ENCODE measurements around the gene EMCN. TPM values are rescaled to one million over a fixed set of nuclear protein-coding genes. Genes with fewer than 3 reads are reported as not detected.

The EMCN gene
- total RNA-seq, 1 experiment from 2014 or later, result not detected

- no peaks in the 10 kb centered on the region for H3K27me3 ChIP-seq (ENCODE audit: low read length)
- no peaks in the 10 kb centered on the region for H3K36me3 ChIP-seq (ENCODE audit: insufficient read depth, low read length)
- no peaks in the 10 kb centered on the region for H3K9me2 ChIP-seq (replicated peaks; ENCODE audit: insufficient read depth, low read length)
- H3K4me1 ChIP-seq (ENCODE audit: low read length), result no peaks in the 10 kb centered on the region
- H3K79me2 ChIP-seq (ENCODE audit: low read length), result no peaks in the 10 kb centered on the region
- no peaks in the 10 kb centered on the region for H3K9me3 ChIP-seq (ENCODE audit: low read length)
- H3K4me3 ChIP-seq (ENCODE audit: low read length), result no peak overlapping the region
- no peak for DNase-seq
- no peak overlapping the region for H3K27ac ChIP-seq (ENCODE audit: low read length)
- H2AFZ ChIP-seq (ENCODE audit: low read length), result no peak overlapping the region
- no peak overlapping the region for H3K9ac ChIP-seq (ENCODE audit: low read length)
- no peaks in the 10 kb centered on the region for H4K20me1 ChIP-seq (ENCODE audit: insufficient read depth, low read depth, low read length)
- no peak overlapping the region for H3K4me2 ChIP-seq (ENCODE audit: low read depth, low read length, poor library complexity, severe bottlenecking)
Observed at GRCh38 chr4:100348473-100348872, 169.3 kb downstream of the EMCN start.

GRCh38 chr4:100347241-100347640 lies 170.6 kb downstream of the EMCN start:
- Histone ChIP-seq H3K27me3 (ENCODE audit: low read length) (no peaks in the 10 kb centered on the region), H3K4me2 (ENCODE audit: low read depth, low read length, poor library complexity, severe bottlenecking) (no peak overlapping the region), H2AFZ (ENCODE audit: low read length) (no peak overlapping the region), H3K4me1 (ENCODE audit: low read length) (no peaks in the 10 kb centered on the region), H3K79me2 (ENCODE audit: low read length) (no peaks in the 10 kb centered on the region), H3K4me3 (ENCODE audit: low read length) (no peak overlapping the region), H4K20me1 (ENCODE audit: insufficient read depth, low read depth, low read length) (no peaks in the 10 kb centered on the region), H3K9ac (ENCODE audit: low read length) (no peak overlapping the region), H3K36me3 (ENCODE audit: insufficient read depth, low read length) (no peaks in the 10 kb centered on the region), H3K27ac (ENCODE audit: low read length) (no peak overlapping the region), H3K9me2 (replicated peaks; ENCODE audit: insufficient read depth, low read length) (no peaks in the 10 kb centered on the region), H3K9me3 (ENCODE audit: low read length) (no peaks in the 10 kb centered on the region)
- DNase-seq, result no peak

- no peak for DNase-seq
- Histone ChIP-seq H3K27ac (ENCODE audit: low read length) (no peak overlapping the region), H3K36me3 (ENCODE audit: insufficient read depth, low read length) (no peaks in the 10 kb centered on the region), H2AFZ (ENCODE audit: low read length) (no peak overlapping the region), H3K27me3 (ENCODE audit: low read length) (no peaks in the 10 kb centered on the region), H3K4me2 (ENCODE audit: low read depth, low read length, poor library complexity, severe bottlenecking) (no peak overlapping the region), H3K9me2 (replicated peaks; ENCODE audit: insufficient read depth, low read length) (no peaks in the 10 kb centered on the region), H3K4me3 (ENCODE audit: low read length) (no peak overlapping the region), H3K79me2 (ENCODE audit: low read length) (no peaks in the 10 kb centered on the region), H3K9ac (ENCODE audit: low read length) (no peak overlapping the region), H3K9me3 (ENCODE audit: low read length) (no peaks in the 10 kb centered on the region), H3K4me1 (ENCODE audit: low read length) (no peaks in the 10 kb centered on the region), H4K20me1 (ENCODE audit: insufficient read depth, low read depth, low read length) (no peaks in the 10 kb centered on the region)
Observed at GRCh38 chr4:100345585-100345984, 172.2 kb downstream of the EMCN start.
